GM19324 (cell line): ENCODE measurements around the gene PHLDB2.

Experiments
- ATAC-seq: cut with Tn5 transposase; IDR thresholded peaks from one replicate; pipeline ENCODE4 v1.9.1; 2021; ENCODE audit warnings: mild to moderate bottlenecking, moderate library complexity; ENCODE audit not compliant: unreplicated experiment, low FRiP score

Gene PHLDB2

DNA sequence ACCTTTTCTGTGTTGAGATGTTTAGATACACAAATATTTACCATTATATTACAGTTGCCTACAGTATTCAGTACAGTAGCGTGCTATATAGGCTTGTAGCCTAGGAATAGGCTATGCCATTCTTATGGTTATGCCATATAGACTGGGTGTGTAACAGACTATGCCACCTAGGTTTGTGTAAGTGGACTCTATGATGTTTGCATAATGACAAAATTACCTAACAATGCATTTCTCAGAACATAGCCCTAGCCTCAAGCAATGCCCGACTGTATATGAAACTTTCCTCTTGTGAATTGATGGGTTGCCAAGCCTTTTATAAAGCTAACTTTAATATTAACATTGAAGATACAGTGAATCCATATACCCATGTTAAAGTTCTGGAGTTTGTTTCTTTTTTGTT is 10.3 kb upstream of the PHLDB2 start:
- no peak for ATAC-seq

DNA sequence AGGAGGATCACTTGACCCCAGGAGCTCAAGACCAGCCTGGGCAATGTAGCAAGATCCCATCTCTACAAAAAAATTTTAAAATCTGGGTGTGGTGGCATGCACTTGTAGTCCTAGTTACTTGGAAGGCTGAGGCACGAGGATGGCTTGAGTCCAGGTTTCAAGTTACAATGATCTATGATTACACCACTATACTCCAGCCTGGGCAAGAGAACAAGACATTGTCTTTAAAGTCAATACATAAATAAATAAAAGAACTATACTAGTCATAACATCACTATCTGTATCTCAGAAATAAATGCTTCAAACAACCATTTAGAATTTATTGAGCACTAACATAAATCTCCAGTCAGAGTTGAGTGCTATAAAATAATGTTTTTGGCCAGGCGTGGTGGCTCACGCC is 8.5 kb upstream of the PHLDB2 start:
- ATAC-seq = no peak

DNA sequence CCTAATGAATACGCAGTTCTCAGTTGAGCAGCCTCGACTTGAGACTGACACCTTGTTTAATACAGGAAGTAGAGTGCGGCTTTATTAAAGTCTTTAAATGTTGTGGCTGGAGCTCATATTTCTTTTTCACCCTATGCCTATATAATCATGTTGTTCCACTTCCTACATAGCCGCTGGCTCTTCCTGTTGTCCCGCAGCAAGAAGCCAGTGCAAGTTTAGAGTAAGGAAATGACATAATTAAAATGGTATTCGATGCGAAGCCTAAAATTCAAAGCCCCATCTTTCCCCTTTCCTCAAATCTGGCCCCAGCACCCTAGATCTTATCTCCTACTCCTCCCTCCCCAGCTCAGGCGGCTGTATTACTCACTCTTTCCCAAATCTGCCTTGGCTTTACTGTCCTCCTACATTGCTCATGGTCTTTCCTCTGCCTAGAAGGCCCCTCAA is 7.5 kb upstream of the PHLDB2 start:
- ATAC-seq = no peak

- ATAC-seq = no peak
Observed at GRCh38 chr3:111852540-111852939, 6.5 kb upstream of the PHLDB2 start.

- no peak for ATAC-seq
Observed at GRCh38 chr3:111853068-111853467, 6.0 kb upstream of the PHLDB2 start.

- ATAC-seq = no peak
Observed at GRCh38 chr3:111854990-111855389, 4.1 kb upstream of the PHLDB2 start.

DNA sequence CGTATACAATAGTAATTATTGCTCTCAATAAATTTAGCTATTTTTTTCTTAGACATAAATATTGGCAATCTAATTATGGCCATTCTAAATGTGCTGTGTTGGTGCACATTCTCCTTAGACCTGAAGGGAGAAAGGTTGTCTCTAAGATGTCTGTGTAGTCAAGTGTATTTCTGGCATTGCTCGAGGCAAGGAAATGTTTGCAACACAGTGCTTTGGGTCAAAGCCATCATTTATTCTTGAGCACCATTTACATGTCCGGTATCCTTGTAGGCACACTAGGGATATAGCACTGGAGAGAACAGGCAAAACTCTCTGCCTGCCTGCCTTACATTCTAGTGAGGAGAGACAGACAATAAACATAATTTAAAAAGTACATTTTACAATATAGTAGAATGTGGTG is 2.6 kb upstream of the PHLDB2 start:
- no peak for ATAC-seq

- ATAC-seq = no peak
Observed at GRCh38 chr3:111857474-111857873, 1.6 kb upstream of the PHLDB2 start.

DNA sequence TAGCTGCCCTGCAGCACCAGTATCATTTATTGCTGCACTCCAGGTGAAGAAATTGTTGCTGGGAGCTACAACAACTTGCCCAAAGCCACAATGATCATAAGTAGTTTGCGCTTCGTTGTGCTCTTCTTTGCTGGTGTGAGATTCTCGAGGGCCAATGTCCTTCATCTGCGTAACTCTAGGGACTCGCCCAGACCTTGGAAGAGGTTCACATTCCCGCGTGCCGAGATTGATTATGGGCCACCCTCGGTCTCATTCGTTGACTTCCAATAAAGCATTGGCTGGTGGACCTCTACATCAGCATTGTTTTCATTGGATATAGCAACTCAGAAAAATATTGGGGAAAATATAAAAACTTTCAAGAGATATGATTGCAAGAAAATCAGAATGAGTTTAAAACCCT is 423 bp upstream of the PHLDB2 start:
- no peak for ATAC-seq

- ATAC-seq = peak; percentile 91
Observed at GRCh38 chr3:111859974-111860859, 1.2 kb downstream of the PHLDB2 start.

GRCh38 chr3:111861391-111861790 is 2.3 kb downstream of the PHLDB2 start:
- ATAC-seq = no peak

GRCh38 chr3:111862415-111862814 is 3.4 kb downstream of the PHLDB2 start:
- no peak for ATAC-seq

- no peak for ATAC-seq
Observed at GRCh38 chr3:111862974-111863373, 3.9 kb downstream of the PHLDB2 start.

DNA sequence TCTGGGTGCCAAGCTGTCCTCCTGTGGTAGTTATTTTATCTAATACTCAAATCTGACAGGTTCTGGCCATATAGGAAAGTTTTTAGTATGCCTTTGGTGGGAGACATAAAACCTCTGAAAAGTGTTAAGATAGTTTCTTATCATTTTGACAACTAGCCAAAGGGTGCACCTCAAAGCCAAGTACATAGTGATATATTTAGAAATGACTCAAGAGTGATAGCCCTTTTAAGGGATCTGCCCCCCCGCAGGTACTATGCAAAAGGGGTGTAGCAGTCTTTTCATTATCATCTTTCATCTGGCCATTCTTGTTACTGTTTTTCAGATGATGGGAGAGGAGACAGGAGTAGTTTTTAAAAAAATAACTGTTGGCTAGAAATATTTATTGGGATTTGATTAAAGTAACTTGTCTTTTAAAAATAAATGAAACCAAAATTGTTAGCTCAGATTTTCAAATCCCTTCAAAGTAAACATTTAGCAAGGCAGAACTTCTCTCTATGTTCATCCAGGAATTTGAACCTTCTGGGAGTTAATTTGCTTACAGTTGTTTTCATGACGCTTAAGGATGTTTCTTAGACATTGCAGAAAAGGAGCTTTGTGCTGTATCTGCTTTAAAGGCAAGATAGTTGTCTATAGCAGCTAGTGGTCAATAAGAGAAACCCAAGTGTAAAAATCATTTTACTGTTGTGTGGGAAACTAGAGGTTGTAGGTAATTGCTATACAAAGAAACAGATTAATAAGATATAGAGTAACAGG is 5.1 kb downstream of the PHLDB2 start:
- ATAC-seq = no peak

GRCh38 chr3:111864821-111865656 is 6.0 kb downstream of the PHLDB2 start:
- ATAC-seq = no peak

DNA sequence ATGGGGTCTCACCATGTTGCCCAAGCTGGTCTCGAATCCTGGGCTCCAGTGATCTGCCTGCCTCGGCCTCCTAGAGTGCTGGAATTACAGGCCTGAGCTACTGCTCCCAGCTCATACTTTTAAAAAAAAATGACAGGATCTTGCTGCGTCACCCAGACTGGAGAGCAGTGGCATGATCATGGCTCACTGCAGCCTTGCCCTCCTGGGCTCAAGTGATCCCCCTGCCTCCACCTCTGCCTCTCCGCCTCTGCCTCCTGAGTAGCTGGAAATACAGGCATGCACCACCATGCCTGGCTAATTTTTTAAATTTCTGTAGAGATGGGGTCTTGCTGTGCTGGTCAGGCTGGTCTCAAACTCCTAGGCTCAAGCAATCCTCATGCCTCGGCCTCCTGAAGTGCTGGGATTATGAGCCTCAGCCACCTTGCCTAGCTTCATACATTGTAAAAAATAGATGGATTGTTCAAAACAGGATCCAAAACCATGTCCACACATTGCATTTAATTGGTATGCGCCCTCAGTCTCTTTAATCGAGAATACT is 8.9 kb downstream of the PHLDB2 start:
- ATAC-seq = no peak

GRCh38 chr3:111870620-111871019 is 11.6 kb downstream of the PHLDB2 start:
- ATAC-seq = no peak

GRCh38 chr3:111871809-111872623 is 13.0 kb downstream of the PHLDB2 start:
- no peak for ATAC-seq

DNA sequence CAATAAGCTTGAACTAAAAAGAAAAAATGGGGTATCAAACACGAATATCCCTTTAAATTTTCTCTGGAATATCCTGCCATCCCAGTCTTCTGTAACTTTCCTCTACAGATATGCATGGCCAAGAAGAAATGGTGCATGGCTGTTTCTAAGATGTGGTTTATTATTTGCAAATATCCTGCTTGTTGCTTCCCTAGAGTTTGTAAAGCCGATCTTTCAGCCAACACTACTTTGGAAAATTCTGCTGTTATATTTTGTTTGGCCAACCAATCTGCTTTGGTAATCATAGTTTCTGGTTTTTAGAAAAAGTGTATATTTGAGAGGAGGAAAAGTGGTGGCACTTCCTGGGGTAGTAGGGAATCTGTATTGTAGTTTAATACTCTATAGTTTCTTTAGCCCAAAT is 13.9 kb downstream of the PHLDB2 start:
- no peak for ATAC-seq
